Hematopoietic multipotent progenitor cell treated with erythropoietin and hydrocortisone succinate and interleukin-3 and kit ligand, for 6 days (in vitro differentiated cells): Measurements from ENCODE around the gene NBPF4.
"Not testable (repeated sequence)": the region's sequence is repeated elsewhere in the genome, so short reads cannot be mapped to it uniquely, and the experiment has no call there.

Experiments
- DNase-seq: peaks from one replicate; pipeline ENCODE4 v3.0.0-alpha.2; 2015

NBPF4 gene

GRCh38 chr1:108209456-108210108 lies 34.3 kb downstream of the NBPF4 start:
- DNase-seq: no peak

GRCh38 chr1:108208724-108209446 lies 35.0 kb downstream of the NBPF4 start:
- peak; percentile 31 for DNase-seq

- not testable (repeated sequence) for DNase-seq
Measured at GRCh38 chr1:108203582-108203981, 40.3 kb downstream of the NBPF4 start.

GRCh38 chr1:108201687-108202086 lies 42.2 kb downstream of the NBPF4 start:
- DNase-seq: no peak

- peak; percentile 83 for DNase-seq
Measured at GRCh38 chr1:108200687-108201051, 43.2 kb downstream of the NBPF4 start.

- DNase-seq: peak; percentile 78
Measured at GRCh38 chr1:108199781-108200686, 43.8 kb downstream of the NBPF4 start, which contains the start of gene SLC25A24. SLC25A24 (minus strand) TSS chr1:108200343; CDS start chr1:108200138, 205 bp downstream.

GRCh38 chr1:108199201-108199691 lies 44.6 kb downstream of the NBPF4 start:
- peak; percentile 29 for DNase-seq

- DNase-seq: no peak
Measured at GRCh38 chr1:108194051-108194450, 49.8 kb downstream of the NBPF4 start.

- DNase-seq: no peak
Measured at GRCh38 chr1:108193333-108193732, 50.5 kb downstream of the NBPF4 start.

- DNase-seq: no peak
Measured at GRCh38 chr1:108192581-108192980, 51.3 kb downstream of the NBPF4 start.

GRCh38 chr1:108190686-108191416 lies 53.0 kb downstream of the NBPF4 start:
- no peak for DNase-seq

- DNase-seq: peak; percentile 46
Measured at GRCh38 chr1:108190001-108190634, 53.8 kb downstream of the NBPF4 start.

GRCh38 chr1:108188801-108189200 lies 55.1 kb downstream of the NBPF4 start:
- DNase-seq: no peak

GRCh38 chr1:108182959-108183700 lies 60.7 kb downstream of the NBPF4 start:
- DNase-seq: no peak

GRCh38 chr1:108179018-108179417 lies 64.9 kb downstream of the NBPF4 start:
- peak; percentile 51 for DNase-seq
